Hepatocyte (in vitro differentiated cells): ENCODE data around the gene ANGPTL1. TPM values are rescaled to one million over a fixed set of nuclear protein-coding genes. Genes with fewer than 3 reads are reported as not detected.

Experiments used
- DNase-seq: peaks from one replicate; pipeline ENCODE4 v3.0.0-alpha.2; 2016; ENCODE audit warnings: low spot score
- H2AFZ ChIP-seq: fragments of 200-600 bp; sonication (generic); 2 replicates; pipeline ENCODE4 v1.6.0; 2016; ENCODE audit warnings: antibody characterized with exemption, mild to moderate bottlenecking
- H3K27ac ChIP-seq: fragments of 200-600 bp; sonication (generic); 2 replicates; pipeline ENCODE4 v1.5.1; 2016; ENCODE audit warnings: mild to moderate bottlenecking
- H3K27me3 ChIP-seq: fragments of 200-600 bp; sonication (generic); 2 replicates; pipeline ENCODE4 v1.6.1; 2016
- H3K36me3 ChIP-seq: fragments of 200-600 bp; sonication (generic); replicated peaks from 2 replicates; pipeline ENCODE4 v1.5.1; 2016; ENCODE audit warnings: low read depth; ENCODE audit not compliant: insufficient read depth
- H3K4me1 ChIP-seq: fragments of 200-600 bp; sonication (generic); 2 replicates; pipeline ENCODE4 v1.5.1; 2016; ENCODE audit warnings: mild to moderate bottlenecking, moderate library complexity; ENCODE audit not compliant: insufficient read depth
- H3K4me2 ChIP-seq: fragments of 200-600 bp; sonication (generic); 2 replicates; pipeline ENCODE4 v1.6.0; 2016
- H3K4me3 ChIP-seq: fragments of 200-600 bp; sonication (generic); 2 replicates; pipeline ENCODE4 v1.5.1; 2016; ENCODE audit warnings: mild to moderate bottlenecking
- H3K79me2 ChIP-seq: fragments of 200-600 bp; sonication (generic); 2 replicates; pipeline ENCODE4 v1.6.0; 2017; ENCODE audit warnings: mild to moderate bottlenecking
- H3K9me2 ChIP-seq: fragments of 200-600 bp; sonication (generic); replicated peaks from 2 replicates; pipeline ENCODE4 v1.6.0; 2017; ENCODE audit warnings: mild to moderate bottlenecking; ENCODE audit not compliant: insufficient read depth
- H3K9me3 ChIP-seq: fragments of 200-600 bp; sonication (generic); 2 replicates; pipeline ENCODE4 v1.5.1; 2016; ENCODE audit warnings: low read depth, mild to moderate bottlenecking
- H4K20me1 ChIP-seq: fragments of 200-600 bp; sonication (generic); 2 replicates; pipeline ENCODE4 v1.6.0; 2016; ENCODE audit warnings: mild to moderate bottlenecking; ENCODE audit not compliant: insufficient read depth, poor library complexity, severe bottlenecking
- CTCF ChIP-seq: fragments of 200-600 bp; sonication (generic); IDR thresholded peaks from 2 replicates; pipeline ENCODE4 v1.5.1; 2016; ENCODE audit warnings: antibody characterized with exemption, mild to moderate bottlenecking; ENCODE audit not compliant: poor library complexity
- EZH2 ChIP-seq: fragments of 200-600 bp; sonication (generic); IDR thresholded peaks from 2 replicates; pipeline ENCODE4 v1.6.1; 2016; ENCODE audit warnings: antibody characterized with exemption, mild to moderate bottlenecking, borderline replicate concordance
- EZH2phosphoT487 ChIP-seq: fragments of 200-600 bp; sonication (generic); IDR thresholded peaks from one replicate; pipeline ENCODE4 v1.6.1; 2018; ENCODE audit warnings: antibody characterized with exemption, mild to moderate bottlenecking, low read depth, moderate library complexity; ENCODE audit not compliant: unreplicated experiment, severe bottlenecking
- WGBS: methylation state at CpG from one replicate; pipeline ENCODE4 v1.1.6; 2016; ENCODE audit warnings: low lambda C conversion rate; ENCODE audit errors: missing lambda C conversion rate; 5-methylcytosine and 5-hydroxymethylcytosine counted together
- polyA plus RNA-seq: library from polyadenylated mRNA; unstranded; fragments of >200 nt; fragmentation: Nextera tagmentation; extraction: Ambion mirVana; gene quantifications from 2 replicates; pipeline ENCODE4 v1.2.1, GENCODE V29; 2016
- total RNA-seq: library from RNA; depleted of rRNA; stranded (reverse); fragments of >200 nt; gene quantifications from 2 replicates; pipeline ENCODE4 v1.2.3, GENCODE V29; 2014

The ANGPTL1 gene
- total and polyA plus RNA-seq, 2 experiments from 2014 or later: 34.3 to 63.6 TPM

GRCh38 chr1:178877896-178878295 is 7.0 kb upstream of the ANGPTL1 start:
- H3K4me2 ChIP-seq: no peak overlapping the region
- WGBS: 92% methylated on average over 3 of the region's 3 CpGs
- no peak overlapping the region for H2AFZ ChIP-seq
- H3K27me3 ChIP-seq: no peaks in the 10 kb centered on the region
- H4K20me1 ChIP-seq: no peaks in the 10 kb centered on the region
- TF ChIP-seq EZH2phosphoT487 (no peak), EZH2 (no peak), CTCF (no peak)
- no peaks in the 10 kb centered on the region for H3K9me2 ChIP-seq
- no peak overlapping the region for H3K27ac ChIP-seq
- H3K36me3 ChIP-seq: no peaks in the 10 kb centered on the region
- DNase-seq: no peak
- H3K9me3 ChIP-seq: no peaks in the 10 kb centered on the region
- H3K4me3 ChIP-seq: no peak overlapping the region
- H3K4me1 ChIP-seq: no peaks in the 10 kb centered on the region
- no peaks in the 10 kb centered on the region for H3K79me2 ChIP-seq

GRCh38 chr1:178875936-178876335 is 5.1 kb upstream of the ANGPTL1 start:
- no peaks in the 10 kb centered on the region for H4K20me1 ChIP-seq
- no peak for TF ChIP-seq CTCF
- TF ChIP-seq EZH2phosphoT487: no peak
- no peak for TF ChIP-seq EZH2
- no peaks in the 10 kb centered on the region for H3K79me2 ChIP-seq
- no peaks in the 10 kb centered on the region for H3K27me3 ChIP-seq
- H3K9me3 ChIP-seq: no peaks in the 10 kb centered on the region
- H3K4me2 ChIP-seq: no peak overlapping the region
- no peak overlapping the region for H3K4me3 ChIP-seq
- H2AFZ ChIP-seq: no peak overlapping the region
- no peaks in the 10 kb centered on the region for H3K36me3 ChIP-seq
- peaks cover 12% of the 10 kb centered on the region for H3K4me1 ChIP-seq
- H3K9me2 ChIP-seq: no peaks in the 10 kb centered on the region
- no peak for DNase-seq
- no peak overlapping the region for H3K27ac ChIP-seq

- no peak for DNase-seq
- no peak overlapping the region for H3K27ac ChIP-seq
- no peak overlapping the region for H2AFZ ChIP-seq
- no peak overlapping the region for H3K4me3 ChIP-seq
- H3K27me3 ChIP-seq: no peaks in the 10 kb centered on the region
- H3K9me3 ChIP-seq: no peaks in the 10 kb centered on the region
- no peaks in the 10 kb centered on the region for H3K36me3 ChIP-seq
- H4K20me1 ChIP-seq: no peaks in the 10 kb centered on the region
- peaks cover 20% of the 10 kb centered on the region for H3K4me1 ChIP-seq
- H3K4me2 ChIP-seq: no peak overlapping the region
- H3K79me2 ChIP-seq: no peaks in the 10 kb centered on the region
- TF ChIP-seq EZH2phosphoT487 (no peak), EZH2 (no peak), CTCF (no peak)
- 87% methylated on average over 2 of the region's 2 CpGs for WGBS
- no peaks in the 10 kb centered on the region for H3K9me2 ChIP-seq
These were observed 4.1 kb upstream of the ANGPTL1 start for GRCh38 chr1:178874966-178875365.
